Measurements from ENCODE around the gene TEX29. TPM values are rescaled to one million over a fixed set of nuclear protein-coding genes. Genes with fewer than 3 reads are reported as not detected.

Gene TEX29
- total RNA-seq, 1 donor from 2014 or later: not detected

DNA sequence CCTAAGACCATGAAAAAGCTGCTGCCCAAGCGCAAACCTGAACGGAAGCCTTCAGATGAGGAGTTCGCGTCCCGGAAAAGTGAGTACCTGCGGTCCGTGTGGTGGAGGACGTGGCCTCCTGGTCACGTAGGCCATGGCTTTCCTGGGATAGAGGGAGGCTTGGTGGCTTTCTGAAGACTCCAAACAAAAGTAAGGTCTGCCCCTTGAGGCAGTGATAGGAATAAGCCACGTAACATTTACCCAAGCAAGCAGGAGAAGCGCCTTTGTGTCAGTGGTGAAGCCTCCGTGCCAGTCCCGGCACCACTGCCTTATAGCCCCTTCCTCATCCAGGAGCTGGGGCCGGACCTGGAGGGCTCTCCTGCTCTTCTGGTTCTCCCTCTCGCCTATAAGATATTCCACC is 34.3 kb upstream of the TEX29 start:
- Histone ChIP-seq H3K9me3 (replicated peaks) (no peaks in the 10 kb centered on the region), H3K4me3 (no peak overlapping the region), H3K27me3 (ENCODE audit: low read depth) (no peaks in the 10 kb centered on the region), H3K27ac (replicated peaks) (no peak overlapping the region), H3K36me3 (peaks cover 81% of the 10 kb centered on the region), H3K4me1 (peaks cover 34% of the 10 kb centered on the region)
- DNase-seq: no peak
- TF ChIP-seq, protein P1, sequence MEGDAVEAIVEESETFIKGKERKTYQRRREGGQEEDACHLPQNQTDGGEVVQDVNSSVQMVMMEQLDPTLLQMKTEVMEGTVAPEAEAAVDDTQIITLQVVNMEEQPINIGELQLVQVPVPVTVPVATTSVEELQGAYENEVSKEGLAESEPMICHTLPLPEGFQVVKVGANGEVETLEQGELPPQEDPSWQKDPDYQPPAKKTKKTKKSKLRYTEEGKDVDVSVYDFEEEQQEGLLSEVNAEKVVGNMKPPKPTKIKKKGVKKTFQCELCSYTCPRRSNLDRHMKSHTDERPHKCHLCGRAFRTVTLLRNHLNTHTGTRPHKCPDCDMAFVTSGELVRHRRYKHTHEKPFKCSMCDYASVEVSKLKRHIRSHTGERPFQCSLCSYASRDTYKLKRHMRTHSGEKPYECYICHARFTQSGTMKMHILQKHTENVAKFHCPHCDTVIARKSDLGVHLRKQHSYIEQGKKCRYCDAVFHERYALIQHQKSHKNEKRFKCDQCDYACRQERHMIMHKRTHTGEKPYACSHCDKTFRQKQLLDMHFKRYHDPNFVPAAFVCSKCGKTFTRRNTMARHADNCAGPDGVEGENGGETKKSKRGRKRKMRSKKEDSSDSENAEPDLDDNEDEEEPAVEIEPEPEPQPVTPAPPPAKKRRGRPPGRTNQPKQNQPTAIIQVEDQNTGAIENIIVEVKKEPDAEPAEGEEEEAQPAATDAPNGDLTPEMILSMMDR (IDR thresholded peaks at IDR 0.05; ENCODE audit: borderline replicate concordance): no peak
- intact Hi-C loops (cut with micrococcal nuclease): no loop called here

DNA sequence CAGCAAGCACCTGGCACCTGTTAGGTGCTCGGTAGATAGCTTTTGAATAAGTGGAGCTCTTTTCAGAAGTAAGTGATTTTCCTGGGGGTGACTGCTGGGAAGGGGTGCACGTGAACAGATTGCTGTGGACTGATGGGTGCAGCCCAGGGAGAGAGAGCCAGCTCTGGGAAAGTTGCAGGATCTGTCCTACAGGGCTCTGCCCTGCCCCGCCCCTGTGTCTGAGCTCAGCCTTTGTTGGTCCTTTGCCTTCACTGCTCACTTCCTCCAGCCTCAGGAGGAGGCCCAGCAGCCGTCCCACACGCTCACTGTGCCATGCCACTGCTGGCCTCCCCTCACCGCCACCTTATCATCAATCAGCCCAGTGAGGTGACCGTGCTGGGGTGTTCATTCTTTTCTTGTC is 33.7 kb upstream of the TEX29 start:
- TF ChIP-seq, protein P1 (IDR thresholded peaks at IDR 0.05; ENCODE audit: borderline replicate concordance): no peak
- Histone ChIP-seq H3K27me3 (ENCODE audit: low read depth) (no peaks in the 10 kb centered on the region), H3K27ac (replicated peaks) (no peak overlapping the region), H3K4me3 (no peak overlapping the region), H3K9me3 (replicated peaks) (no peaks in the 10 kb centered on the region), H3K4me1 (peaks cover 29% of the 10 kb centered on the region), H3K36me3 (peaks cover 86% of the 10 kb centered on the region)
- intact Hi-C loops (cut with micrococcal nuclease): no loop called here
- DNase-seq: no peak

DNA sequence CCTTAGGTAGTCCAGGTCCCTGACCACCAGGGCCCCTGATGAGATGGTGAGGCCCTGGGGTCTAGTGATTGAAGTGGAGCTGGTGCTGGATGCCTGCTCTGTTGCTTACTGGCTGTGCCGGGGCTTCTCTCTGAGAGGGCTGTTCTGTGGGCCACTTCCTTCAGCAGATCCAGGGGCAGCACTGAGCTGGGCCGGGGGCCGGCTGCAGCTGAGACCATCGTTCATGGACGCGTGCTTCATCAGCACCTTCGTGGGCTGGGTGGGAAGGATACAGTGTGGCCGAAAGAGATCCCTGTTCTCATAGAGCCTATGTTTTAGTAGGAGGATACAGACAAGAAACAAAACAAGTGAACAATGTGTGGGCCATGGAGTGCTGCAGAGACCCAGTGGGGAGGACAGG is 33.2 kb upstream of the TEX29 start:
- Histone ChIP-seq H3K9me3 (replicated peaks) (no peaks in the 10 kb centered on the region), H3K4me3 (no peak overlapping the region), H3K27me3 (ENCODE audit: low read depth) (no peaks in the 10 kb centered on the region), H3K36me3 (peaks cover 91% of the 10 kb centered on the region), H3K4me1 (peaks cover 24% of the 10 kb centered on the region), H3K27ac (replicated peaks) (no peak overlapping the region)
- intact Hi-C loops (cut with micrococcal nuclease): no loop called here
- TF ChIP-seq, protein P1 (IDR thresholded peaks at IDR 0.05; ENCODE audit: borderline replicate concordance): no peak
- no peak for DNase-seq

DNA sequence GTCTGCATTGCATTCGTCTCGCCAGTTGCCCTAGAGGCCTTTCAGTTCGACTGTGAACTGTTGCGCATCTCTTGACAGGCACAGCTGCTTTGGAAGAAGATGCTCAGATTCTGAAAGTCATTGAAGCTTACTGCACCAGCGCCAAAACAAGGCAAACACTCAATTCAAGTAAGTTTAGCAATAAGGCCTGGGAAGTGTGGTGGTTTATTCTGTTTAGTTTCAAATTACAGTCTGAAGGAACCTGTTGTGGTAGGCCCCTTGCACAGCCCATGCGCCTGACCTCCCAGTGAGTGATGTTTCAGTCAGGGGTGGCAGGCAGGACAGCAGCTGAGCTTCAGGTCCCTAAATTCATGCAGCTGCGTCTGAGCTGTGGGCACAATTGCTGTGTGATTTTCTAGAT is 32.2 kb upstream of the TEX29 start:
- H3K4me3 ChIP-seq: no peak overlapping the region
- H3K4me1 ChIP-seq: peaks cover 13% of the 10 kb centered on the region
- intact Hi-C loops (cut with micrococcal nuclease): no loop called here
- no peaks in the 10 kb centered on the region for H3K27me3 ChIP-seq (ENCODE audit: low read depth)
- H3K36me3 ChIP-seq: peaks cover 97% of the 10 kb centered on the region
- DNase-seq: no peak
- H3K27ac ChIP-seq (replicated peaks): no peak overlapping the region
- H3K9me3 ChIP-seq (replicated peaks): no peaks in the 10 kb centered on the region
- TF ChIP-seq, protein P1 (IDR thresholded peaks at IDR 0.05; ENCODE audit: borderline replicate concordance): no peak

DNA sequence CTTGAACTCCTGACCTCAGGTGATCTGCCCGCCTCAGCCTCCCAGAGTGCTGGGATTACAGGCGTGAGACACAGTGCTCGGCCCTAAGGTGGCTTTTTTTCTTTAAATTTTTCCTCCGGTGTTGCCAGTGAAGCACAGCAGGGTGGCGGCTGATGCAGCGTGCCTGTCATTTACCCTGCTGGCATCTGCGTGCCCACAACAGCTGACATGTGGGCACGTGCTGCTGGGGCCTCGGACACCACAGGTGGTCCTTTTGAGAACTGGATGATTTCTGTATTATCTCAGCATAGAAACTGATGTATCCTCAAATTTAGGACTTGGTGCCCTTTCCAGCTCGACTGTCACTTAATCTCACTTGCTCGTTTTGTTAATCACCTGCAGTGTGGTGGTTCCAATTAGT is 31.2 kb upstream of the TEX29 start:
- no peak overlapping the region for H3K27ac ChIP-seq (replicated peaks)
- H3K36me3 ChIP-seq: peaks cover 97% of the 10 kb centered on the region
- peaks cover 4% of the 10 kb centered on the region for H3K4me1 ChIP-seq
- no peaks in the 10 kb centered on the region for H3K9me3 ChIP-seq (replicated peaks)
- intact Hi-C loops (cut with micrococcal nuclease): no loop called here
- no peak overlapping the region for H3K4me3 ChIP-seq
- H3K27me3 ChIP-seq (ENCODE audit: low read depth): no peaks in the 10 kb centered on the region
- no peak for DNase-seq
- TF ChIP-seq, protein P1 (IDR thresholded peaks at IDR 0.05; ENCODE audit: borderline replicate concordance): no peak

DNA sequence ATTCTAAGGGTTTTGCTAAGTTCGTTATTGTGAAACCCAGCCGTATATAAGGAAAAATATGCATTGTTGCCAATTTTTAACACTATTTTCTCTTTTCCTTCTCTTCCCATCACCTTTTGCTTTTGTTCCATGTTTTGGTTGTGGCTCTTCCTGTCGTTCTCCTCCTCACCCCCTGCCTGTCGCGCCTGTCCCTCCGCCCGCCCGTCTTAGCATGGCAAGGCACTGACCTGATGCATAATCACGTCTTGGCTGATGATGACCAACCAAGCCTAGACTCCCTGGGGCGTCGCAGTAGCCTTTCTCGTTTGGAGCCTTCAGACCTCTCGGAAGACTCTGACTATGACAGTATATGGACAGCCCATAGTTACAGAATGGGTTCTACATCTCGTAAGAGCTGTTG is 28.5 kb upstream of the TEX29 start:
- no peak overlapping the region for H3K27ac ChIP-seq (replicated peaks)
- H3K9me3 ChIP-seq (replicated peaks): no peaks in the 10 kb centered on the region
- DNase-seq: no peak
- TF ChIP-seq, protein P1 (IDR thresholded peaks at IDR 0.05; ENCODE audit: borderline replicate concordance): no peak
- intact Hi-C loops (cut with micrococcal nuclease): no loop called here
- H3K27me3 ChIP-seq (ENCODE audit: low read depth): no peaks in the 10 kb centered on the region
- no peaks in the 10 kb centered on the region for H3K4me1 ChIP-seq
- H3K36me3 ChIP-seq: peaks cover 89% of the 10 kb centered on the region
- no peak overlapping the region for H3K4me3 ChIP-seq

All from left ventricle myocardium inferior (tissue), 1 donor.